Effector memory CD4-positive, alpha-beta T cell (primary cell): ENCODE results near the gene ECE2.

ENCODE experiments used
- DNase-seq, 3 donors: peaks; one replicate each; pipeline ENCODE4 v3.0.0-alpha.2; 2020
- H3K27ac ChIP-seq: 2 replicates; pipeline ENCODE4 v1.7.0; 2013; ENCODE audit warnings: mild to moderate bottlenecking, low read length, moderate library complexity; ENCODE audit not compliant: insufficient read depth, poor library complexity, severe bottlenecking
- H3K27me3 ChIP-seq: replicated peaks from 2 replicates; pipeline ENCODE4 v1.7.0; 2013; ENCODE audit warnings: mild to moderate bottlenecking, low read length; ENCODE audit not compliant: insufficient read depth, control insufficient read depth, poor library complexity, severe bottlenecking
- H3K36me3 ChIP-seq: 2 replicates; pipeline ENCODE4 v1.7.0; 2013; ENCODE audit warnings: mild to moderate bottlenecking, low read length, moderate library complexity; ENCODE audit not compliant: control insufficient read depth, insufficient read depth
- H3K4me1 ChIP-seq: 2 replicates; pipeline ENCODE4 v1.7.0; 2013; ENCODE audit warnings: low read length, mild to moderate bottlenecking; ENCODE audit not compliant: control insufficient read depth, insufficient read depth, poor library complexity, severe bottlenecking
- H3K4me3 ChIP-seq: 2 replicates; pipeline ENCODE4 v1.7.0; 2013; ENCODE audit warnings: low read length, low read depth, mild to moderate bottlenecking; ENCODE audit not compliant: insufficient read depth, poor library complexity, severe bottlenecking
- H3K9me3 ChIP-seq: 2 replicates; pipeline ENCODE4 v1.7.0; 2013; ENCODE audit warnings: mild to moderate bottlenecking, low read length, moderate library complexity; ENCODE audit not compliant: control insufficient read depth

Gene ECE2

GRCh38 chr3:184323696-184324095 is 47.9 kb downstream of the ECE2 start:
- no peak overlapping the region for H3K27ac ChIP-seq
- H3K27me3 ChIP-seq: no peaks in the 10 kb centered on the region
- peaks cover 4% of the 10 kb centered on the region for H3K4me1 ChIP-seq
- peaks cover 89% of the 10 kb centered on the region for H3K36me3 ChIP-seq
- DNase-seq: no peak
- no peak overlapping the region for H3K4me3 ChIP-seq
- no peaks in the 10 kb centered on the region for H3K9me3 ChIP-seq

- no peak overlapping the region for H3K27ac ChIP-seq
- no peak overlapping the region for H3K4me3 ChIP-seq
- no peaks in the 10 kb centered on the region for H3K27me3 ChIP-seq
- H3K36me3 ChIP-seq: peaks cover 97% of the 10 kb centered on the region
- no peak for DNase-seq
- no peaks in the 10 kb centered on the region for H3K4me1 ChIP-seq
- H3K9me3 ChIP-seq: no peaks in the 10 kb centered on the region
Measured at GRCh38 chr3:184325269-184325668, 49.4 kb downstream of the ECE2 start.

- H3K9me3 ChIP-seq: no peaks in the 10 kb centered on the region
- no peaks in the 10 kb centered on the region for H3K4me1 ChIP-seq
- H3K4me3 ChIP-seq: no peak overlapping the region
- no peaks in the 10 kb centered on the region for H3K27me3 ChIP-seq
- H3K27ac ChIP-seq: no peak overlapping the region
- DNase-seq: no peak
- peaks cover 94% of the 10 kb centered on the region for H3K36me3 ChIP-seq
Measured at GRCh38 chr3:184325715-184326369, 50.0 kb downstream of the ECE2 start.

- Histone ChIP-seq H3K9me3 (no peaks in the 10 kb centered on the region), H3K4me1 (no peaks in the 10 kb centered on the region), H3K27ac (no peak overlapping the region), H3K4me3 (no peak overlapping the region), H3K27me3 (no peaks in the 10 kb centered on the region), H3K36me3 (peaks cover 94% of the 10 kb centered on the region)
- no peak for DNase-seq
Measured at GRCh38 chr3:184327171-184327570, 51.3 kb downstream of the ECE2 start.

DNA sequence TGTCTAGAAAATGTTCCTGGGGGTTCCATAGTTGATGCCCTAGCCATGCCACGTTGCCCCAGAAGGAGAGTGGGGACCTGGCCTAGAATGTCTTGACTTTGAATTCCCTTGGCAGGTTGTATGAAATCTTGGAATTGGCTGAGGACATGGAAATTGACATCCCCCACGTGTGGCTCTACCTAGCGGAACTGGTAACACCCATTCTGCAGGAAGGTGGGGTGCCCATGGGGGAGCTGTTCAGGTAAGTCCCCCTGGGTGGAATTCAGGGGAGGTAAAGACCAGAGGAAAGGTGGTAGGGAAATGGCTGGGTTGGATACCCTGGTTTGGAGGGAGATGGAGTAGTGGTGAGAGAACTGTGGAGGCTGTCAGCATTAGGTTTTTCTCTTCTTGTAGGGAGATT is 52.7 kb downstream of the ECE2 start:
- Histone ChIP-seq H3K27me3 (no peaks in the 10 kb centered on the region), H3K4me1 (no peaks in the 10 kb centered on the region), H3K4me3 (no peak overlapping the region), H3K36me3 (peaks cover 92% of the 10 kb centered on the region), H3K27ac (no peak overlapping the region), H3K9me3 (no peaks in the 10 kb centered on the region)
- DNase-seq: no peak

DNA sequence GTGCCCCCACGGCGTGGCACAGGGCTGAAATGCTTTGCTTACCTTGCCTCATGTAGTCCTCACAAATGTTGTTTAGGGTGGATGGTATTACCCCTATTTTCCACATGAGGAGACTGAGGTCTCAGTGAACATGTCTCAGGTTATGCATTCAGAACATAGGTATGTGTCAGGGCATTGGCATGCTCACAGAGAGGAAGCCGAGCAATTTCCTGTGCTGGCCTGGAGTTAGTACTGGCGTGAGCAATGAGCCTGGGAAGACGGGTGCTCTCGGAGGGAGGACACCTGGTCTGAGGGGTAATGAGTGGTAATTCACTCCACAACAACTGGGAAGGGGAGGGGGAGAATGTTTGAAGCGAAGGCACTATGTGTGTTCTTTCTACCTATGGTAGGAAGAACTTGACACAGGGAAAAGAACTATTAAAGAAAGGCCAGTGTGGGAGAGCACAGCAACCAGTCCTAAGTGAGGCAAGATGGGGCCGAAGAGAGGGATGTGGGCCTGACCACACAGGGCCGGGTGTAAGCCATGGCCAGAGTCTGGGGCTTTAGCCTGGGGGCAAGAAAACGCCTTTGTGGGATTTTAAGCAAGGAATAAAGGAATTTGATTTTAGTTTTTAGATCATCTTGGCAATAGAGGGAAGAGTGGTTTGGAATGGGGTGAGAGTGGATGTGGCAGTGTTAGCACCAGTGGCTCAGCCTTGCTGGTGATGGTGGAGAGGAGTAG is 56.7 kb downstream of the ECE2 start:
- H3K4me1 ChIP-seq: peaks cover 13% of the 10 kb centered on the region
- H3K9me3 ChIP-seq: no peaks in the 10 kb centered on the region
- no peak for DNase-seq
- no peaks in the 10 kb centered on the region for H3K27me3 ChIP-seq
- peaks cover 62% of the 10 kb centered on the region for H3K36me3 ChIP-seq
- no peak overlapping the region for H3K27ac ChIP-seq
- no peak overlapping the region for H3K4me3 ChIP-seq

GRCh38 chr3:184333190-184333589 is 57.4 kb downstream of the ECE2 start:
- Histone ChIP-seq H3K9me3 (no peaks in the 10 kb centered on the region), H3K27me3 (no peaks in the 10 kb centered on the region), H3K4me1 (peaks cover 13% of the 10 kb centered on the region), H3K27ac (no peak overlapping the region), H3K36me3 (peaks cover 55% of the 10 kb centered on the region), H3K4me3 (no peak overlapping the region)
- no peak for DNase-seq

- DNase-seq: no peak
- Histone ChIP-seq H3K9me3 (no peaks in the 10 kb centered on the region), H3K27me3 (no peaks in the 10 kb centered on the region), H3K4me3 (no peak overlapping the region), H3K4me1 (peaks cover 13% of the 10 kb centered on the region), H3K36me3 (peaks cover 50% of the 10 kb centered on the region), H3K27ac (peak overlapping the region; percentile 13)
Measured at GRCh38 chr3:184333700-184334099, 57.9 kb downstream of the ECE2 start.

GRCh38 chr3:184334470-184335158 is 58.8 kb downstream of the ECE2 start:
- Histone ChIP-seq H3K27me3 (no peaks in the 10 kb centered on the region), H3K9me3 (no peaks in the 10 kb centered on the region), H3K4me1 (peaks cover 13% of the 10 kb centered on the region), H3K4me3 (no peak overlapping the region), H3K36me3 (peaks cover 43% of the 10 kb centered on the region), H3K27ac (peak overlapping the region; percentile 88)
- DNase-seq: peak in 2 of 3 donors; percentile 40 to 50

DNA sequence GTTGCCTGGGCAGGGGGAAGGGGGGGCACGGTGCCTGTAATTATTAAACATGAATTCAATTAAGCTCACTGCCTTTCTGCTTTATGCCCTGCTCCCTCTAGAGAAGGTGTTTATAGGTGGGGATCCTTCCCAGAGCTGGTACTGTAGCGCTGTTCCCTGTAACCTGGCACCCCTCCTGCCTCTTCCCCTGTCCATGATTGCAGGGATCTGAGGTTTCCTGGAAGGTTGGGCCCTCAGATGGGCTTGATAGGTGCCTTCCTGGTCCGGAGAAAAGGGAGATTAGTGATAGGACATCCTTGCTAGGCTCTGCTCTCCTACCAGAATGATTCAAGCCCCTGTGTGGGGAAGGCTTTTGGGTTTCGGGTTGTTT is 59.5 kb downstream of the ECE2 start:
- peaks cover 36% of the 10 kb centered on the region for H3K36me3 ChIP-seq
- no peak for DNase-seq
- H3K9me3 ChIP-seq: no peaks in the 10 kb centered on the region
- H3K27ac ChIP-seq: peak overlapping the region; percentile 88
- H3K4me3 ChIP-seq: peak overlapping the region; percentile 62
- peaks cover 13% of the 10 kb centered on the region for H3K4me1 ChIP-seq
- no peaks in the 10 kb centered on the region for H3K27me3 ChIP-seq
